Measurements from ENCODE around the gene CCT2.
"Not testable (repeated sequence)": the region's sequence is repeated elsewhere in the genome, so short reads cannot be mapped to it uniquely, and the experiment has no call there.

CCT2 gene

DNA sequence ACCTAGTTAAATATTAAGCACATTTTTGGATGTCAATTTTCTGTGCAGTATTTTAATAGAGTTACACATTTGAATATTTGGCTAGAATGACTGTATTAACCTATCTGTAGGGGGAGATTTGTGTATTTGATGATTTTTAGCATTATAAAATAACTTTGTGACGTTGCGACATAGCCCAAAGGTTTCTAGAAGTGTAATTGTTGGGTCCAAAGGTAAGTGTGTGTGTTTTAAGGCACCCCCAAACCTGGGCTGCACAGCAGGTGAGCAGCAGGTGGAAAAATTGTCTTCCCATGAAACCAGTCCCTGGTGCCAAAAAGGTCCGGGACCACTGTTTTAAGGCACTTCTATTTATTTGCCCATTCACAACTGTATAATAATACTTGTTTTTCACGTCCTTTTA is 3.3 kb downstream of the CCT2 start:
- DNase-seq (ENCODE audit: low read depth), result no peak

DNA sequence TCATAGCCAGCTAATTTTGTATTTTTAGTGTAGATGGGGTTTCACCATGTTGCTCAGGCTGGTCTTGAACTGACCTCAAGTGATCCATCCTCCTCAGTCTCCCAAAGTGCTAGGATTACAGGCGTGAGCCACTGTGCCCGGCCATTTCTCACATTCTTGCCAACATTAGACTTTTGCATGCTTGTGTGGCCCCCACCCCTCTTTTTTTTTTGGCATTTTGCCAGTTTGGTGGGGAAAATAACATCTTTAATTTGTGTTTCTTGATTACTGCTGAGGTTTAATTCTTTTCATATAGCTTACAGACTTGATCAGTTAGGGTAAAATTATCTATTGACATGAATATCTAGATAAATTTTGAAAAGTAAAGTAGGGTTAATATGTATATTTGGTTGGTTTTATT is 3.8 kb downstream of the CCT2 start:
- DNase-seq (ENCODE audit: low read depth), result no peak

DNA sequence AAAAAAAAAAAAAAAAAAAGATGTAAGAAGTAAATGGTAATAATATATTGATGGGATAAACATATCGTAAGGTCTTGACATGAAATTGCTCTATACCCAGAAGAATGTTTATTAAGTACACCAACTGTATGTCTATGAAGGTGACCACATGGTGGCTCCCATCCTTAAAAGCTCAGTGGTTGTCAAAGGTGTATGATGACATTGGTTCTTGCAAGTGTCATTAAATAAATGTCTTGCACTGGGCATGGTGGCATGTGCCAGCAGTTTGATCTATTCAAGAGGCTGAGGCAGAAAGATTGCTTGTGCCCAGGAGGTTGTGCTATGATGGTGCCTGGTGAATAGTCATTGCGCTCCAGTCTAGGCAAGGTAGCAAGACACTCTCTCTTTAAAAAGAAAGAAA is 10.4 kb downstream of the CCT2 start:
- no peak for DNase-seq (ENCODE audit: low read depth)

DNA sequence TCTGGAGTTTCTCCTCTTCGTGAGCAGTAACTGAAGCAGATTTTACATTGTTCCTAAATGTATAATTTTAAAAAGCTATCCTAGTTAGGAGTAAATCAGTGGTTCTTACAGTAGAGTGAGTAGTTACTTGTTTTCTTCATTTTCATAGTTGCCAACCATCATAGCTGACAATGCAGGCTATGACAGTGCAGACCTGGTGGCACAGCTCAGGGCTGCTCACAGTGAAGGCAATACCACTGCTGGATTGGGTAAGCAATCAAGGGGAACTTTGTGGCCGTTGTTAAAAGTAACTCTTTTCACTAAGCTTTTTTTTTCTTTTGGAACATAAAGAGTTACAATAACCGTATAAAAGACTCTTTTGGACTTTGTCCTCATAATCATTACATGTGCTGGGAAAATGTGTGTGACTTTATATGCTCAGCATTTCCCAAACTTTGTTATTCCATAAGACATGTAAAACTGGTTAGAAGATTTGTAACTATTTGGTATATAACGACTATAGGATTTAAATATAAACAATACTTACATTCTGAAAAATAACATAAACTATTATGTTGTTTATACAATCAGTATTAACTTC is 13.0 kb downstream of the CCT2 start:
- DNase-seq (ENCODE audit: low read depth), result no peak

DNA sequence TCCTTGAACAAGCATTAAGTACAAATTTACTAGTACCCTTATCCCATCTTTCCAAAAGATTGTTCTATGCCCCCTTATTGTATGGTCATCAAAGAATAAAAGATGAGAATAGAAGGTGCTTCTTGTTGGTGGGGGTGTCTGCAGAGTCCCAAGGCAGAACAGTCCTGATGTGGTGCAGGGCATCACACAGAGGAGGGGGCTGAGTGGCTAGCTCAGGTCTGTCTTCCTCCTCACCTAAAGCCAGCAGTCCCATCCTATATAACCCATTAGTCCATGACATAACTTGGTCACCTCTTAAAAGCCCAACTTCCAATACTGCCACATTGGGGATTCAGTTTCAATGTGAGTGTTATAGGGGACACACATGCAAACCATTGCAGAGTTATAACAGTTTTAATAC is 15.5 kb downstream of the CCT2 start:
- no peak for DNase-seq (ENCODE audit: low read depth)

DNA sequence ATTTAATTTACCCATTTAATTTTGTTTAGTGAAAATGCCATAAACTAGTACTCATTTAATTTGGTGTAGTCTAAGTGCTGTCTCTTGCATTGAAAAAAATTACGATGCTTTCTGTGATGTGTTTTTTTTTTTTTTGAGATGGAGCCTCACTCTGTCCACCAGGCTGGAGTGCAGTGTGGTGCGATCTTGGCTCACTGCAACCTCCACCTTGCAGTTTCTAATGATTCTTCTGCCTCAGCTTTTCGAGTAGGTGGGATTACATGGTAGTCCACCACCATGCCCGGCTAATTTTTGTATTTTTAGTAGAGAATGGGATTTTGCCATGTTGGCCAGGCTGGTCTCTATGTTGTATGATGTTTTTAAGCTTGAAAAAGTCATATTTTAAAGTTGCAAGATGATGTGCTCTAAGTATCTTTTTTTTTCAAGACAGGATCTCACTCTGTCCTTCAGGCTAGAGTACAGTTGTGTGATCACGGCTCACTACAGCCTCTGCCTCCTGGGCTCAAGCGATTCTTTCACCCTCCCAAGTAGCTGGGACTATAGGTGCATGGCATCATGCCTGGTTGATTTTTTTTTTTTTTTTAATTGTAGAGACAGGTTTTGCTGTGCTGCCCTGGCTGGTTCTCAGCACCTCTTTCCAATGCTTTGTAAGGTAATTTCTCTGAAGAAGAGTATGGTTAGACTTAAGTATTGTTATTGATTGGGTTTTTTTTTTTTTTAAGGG is 16.9 kb downstream of the CCT2 start:
- DNase-seq (ENCODE audit: low read depth), result no peak

DNA sequence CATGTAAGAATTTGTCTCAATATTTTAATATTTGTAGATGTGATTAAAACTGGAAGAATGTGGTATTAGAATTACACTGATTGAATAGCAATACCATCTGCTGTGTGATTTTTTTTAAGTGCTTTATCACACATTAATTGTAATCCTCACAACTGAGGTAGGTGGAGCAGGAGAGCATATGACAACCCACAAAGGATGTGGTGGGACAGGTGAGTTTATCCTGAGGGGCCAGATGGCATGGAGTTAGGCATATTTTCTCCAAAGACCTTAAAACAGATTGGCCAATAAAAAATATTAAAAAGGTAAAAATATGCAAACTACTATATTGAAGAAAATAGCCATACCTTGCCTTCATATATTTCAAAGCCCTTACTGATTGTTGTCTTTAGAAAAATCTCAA is 17.7 kb downstream of the CCT2 start:
- DNase-seq (ENCODE audit: low read depth), result no peak

DNA sequence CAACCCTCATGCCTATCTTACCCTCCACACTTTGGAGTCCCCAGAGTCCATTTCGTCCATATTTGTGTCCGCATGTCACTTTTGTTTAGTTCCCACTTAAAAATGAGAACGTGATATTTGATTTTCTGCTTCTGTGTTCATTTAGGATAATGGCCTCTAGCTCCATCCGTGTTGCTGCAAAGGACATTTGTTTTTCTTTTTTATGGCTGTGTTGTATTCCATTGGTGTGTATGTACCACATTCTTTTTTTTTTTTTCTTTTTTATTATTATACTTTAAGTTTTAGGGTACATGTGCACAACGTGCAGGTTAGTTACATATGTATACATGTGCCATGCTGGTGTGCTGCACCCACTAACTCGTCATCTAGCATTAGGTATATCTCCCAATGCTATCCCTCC is 18.3 kb downstream of the CCT2 start:
- DNase-seq (ENCODE audit: low read depth), result not testable (repeated sequence)

DNA sequence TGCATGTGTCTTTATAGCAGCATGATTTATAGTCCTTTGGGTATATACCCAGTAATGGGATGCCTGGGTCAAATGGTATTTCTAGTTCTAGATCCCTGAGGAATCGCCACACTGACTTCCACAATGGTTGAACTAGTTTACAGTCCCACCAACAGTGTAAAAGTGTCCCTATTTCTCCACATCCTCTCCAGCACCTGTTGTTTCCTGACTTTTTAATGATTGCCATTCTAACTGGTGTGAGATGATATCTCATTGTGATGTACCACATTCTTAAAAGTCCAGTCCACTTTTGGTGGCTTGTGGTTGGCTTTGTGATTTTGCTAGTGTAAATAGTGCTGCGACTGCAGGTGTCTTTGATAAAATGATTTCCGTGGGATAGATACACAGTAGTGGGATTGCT is 19.0 kb downstream of the CCT2 start:
- not testable (repeated sequence) for DNase-seq (ENCODE audit: low read depth)

DNA sequence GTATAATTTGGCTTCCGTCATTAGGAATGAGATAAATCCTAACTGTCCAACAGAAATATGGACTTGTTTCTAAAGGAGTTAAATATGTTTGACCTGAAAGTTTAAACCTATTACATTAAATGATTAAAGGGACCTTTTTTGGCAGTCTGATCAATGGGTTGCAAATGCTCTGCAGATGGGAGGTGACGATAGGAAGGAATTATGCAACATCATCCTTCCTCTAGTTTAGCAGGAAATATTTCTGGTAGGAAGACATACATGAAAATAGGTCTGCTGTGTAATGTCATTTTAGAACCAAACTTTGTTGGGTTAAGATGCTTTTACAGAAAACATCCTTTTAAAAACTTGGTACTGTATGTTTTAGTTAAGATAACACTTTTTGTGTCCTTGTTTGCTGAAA is 22.9 kb downstream of the CCT2 start:
- DNase-seq (ENCODE audit: low read depth), result no peak

DNA sequence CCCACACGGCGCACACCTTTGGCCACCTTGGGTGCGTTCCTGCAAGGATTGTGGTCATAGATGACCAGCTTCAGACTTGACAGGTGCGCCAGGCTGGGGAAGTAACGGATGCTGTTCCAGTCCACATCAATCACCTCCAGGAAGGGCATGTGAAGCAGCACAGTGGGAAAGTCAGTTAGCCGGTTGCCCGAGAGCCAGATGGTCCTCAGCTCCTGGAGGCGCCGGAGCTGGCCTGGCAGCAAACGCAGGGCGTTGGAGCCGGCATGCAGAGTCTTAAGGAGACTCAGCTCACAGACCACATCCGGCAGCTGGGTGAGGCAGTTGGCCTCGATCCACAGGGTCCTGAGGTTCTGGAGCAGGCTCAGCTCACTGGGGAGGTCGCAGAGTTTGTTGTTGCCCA is 24.9 kb downstream of the CCT2 start:
- DNase-seq (ENCODE audit: low read depth), result no peak

DNA sequence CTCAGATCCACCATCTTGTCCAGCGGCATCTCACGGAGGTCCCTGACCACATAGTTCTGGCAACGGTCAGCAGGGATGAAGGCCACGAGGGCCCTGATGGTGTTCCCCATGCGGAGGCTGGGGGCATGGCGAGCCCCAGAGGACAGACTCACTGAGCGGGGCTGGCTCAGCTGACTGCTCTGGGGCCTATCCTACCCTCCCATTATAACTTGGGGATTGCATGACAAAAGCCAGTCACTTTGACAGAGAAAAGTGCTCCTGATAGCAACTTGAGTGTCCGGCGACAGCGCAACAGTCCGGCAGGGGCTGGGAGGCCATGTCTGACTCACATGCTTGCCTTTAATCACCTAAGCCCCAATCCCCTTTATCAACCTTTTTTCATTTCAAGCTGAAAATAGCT is 25.5 kb downstream of the CCT2 start, which contains the start of gene LRRC10:
Gene LRRC10, minus strand, starts transcription at position 179 of the 400 bp plus-strand sequence. Its CDS starts 69 bp downstream, at position 110.
- DNase-seq (ENCODE audit: low read depth), result no peak

DNA sequence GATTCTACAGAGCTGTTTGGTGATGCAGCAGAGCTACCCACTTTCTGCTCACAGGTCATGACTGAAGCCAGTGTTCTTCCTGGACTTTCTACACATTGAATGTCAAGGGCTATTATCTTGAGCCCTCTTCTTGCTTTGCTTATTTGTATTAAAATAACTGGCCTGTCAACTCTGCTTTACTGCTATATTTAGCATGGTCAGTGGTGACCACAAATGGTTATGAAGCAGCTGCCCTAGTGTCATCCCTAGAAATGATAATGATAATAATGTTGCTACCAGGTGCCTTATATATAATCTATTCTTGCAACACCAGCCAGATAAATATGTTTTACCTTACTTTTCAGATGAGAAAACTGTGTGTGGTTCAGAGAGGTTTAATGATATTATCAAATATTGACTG is 28.1 kb downstream of the CCT2 start:
- DNase-seq (ENCODE audit: low read depth), result no peak

DNA sequence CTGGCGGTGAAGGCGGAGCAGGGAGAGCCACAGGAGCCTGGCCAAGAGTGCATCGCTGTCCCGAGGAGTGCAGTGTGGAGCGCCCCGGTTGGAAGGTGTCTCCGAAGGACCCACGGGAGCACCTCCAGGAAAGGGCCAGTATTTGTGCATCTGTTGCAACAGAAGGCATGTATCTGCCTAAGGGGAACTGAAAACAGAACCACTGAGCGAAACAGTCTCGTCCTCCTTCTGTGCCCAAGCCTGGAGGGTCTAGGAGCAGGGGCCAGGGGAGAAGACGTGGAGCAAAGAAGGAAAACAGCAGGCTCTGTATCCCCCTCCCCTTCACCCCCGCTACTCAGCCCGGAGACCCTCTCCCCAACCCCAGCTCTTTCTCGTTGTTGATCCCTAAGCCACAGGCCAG is 30.8 kb downstream of the CCT2 start:
- DNase-seq (ENCODE audit: low read depth), result no peak

DNA sequence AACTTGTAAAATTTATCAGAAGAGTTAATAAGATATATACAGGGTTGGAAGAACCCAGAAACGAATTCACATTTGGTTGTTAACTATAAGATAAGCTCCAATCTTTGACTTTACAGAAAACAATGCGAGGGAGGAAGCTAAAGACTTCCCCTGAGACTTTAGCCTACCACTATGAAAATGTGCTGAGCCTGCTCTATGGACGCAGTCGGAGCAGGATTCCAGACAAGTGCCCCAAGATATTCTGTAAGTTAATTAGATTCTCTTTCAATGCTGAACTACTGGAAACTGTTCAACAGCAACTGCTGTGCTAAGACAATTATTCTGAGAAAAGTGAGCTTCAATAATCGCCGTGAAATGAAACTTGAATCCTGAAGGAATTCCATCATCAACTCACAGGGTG is 33.8 kb downstream of the CCT2 start:
- DNase-seq (ENCODE audit: low read depth), result no peak

DNA sequence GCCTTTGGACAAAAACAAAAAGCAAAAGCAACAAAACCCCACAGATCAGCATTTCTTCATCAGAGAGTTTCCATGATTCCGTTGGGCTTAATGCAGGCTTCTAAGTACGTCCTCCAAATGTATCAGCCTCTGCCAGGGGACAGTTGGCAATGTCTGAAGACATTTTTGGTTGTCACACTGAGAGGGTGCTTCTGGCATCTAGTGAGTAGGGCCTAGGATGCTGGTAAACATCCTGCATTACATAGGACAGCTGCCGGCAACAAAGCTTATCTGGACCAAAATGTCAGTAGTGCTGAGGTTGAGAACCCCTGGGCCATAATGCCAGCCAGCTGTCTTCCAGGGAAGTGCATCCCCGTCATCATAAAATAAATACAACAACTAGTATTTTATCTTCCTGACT is 34.8 kb downstream of the CCT2 start:
- DNase-seq (ENCODE audit: low read depth), result no peak

DNA sequence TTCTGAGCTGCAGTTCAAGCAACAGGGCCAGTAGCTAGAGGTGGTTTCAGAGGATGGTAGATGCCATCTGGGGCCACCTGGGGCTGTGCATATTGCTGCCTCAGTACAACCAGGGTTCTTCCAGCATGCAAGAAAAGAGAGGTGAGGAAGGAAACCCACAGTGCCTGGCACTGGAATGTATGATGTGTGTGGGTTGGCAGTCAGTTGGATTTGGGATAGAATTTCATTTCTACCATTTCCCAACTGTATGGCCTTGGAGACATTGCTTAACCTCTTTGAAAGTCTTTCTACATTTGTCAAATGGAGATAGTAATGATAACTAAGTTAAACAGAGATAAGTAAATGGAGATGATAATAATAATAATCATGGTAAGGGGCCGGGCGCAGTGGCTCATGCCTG is 35.7 kb downstream of the CCT2 start:
- no peak for DNase-seq (ENCODE audit: low read depth)

DNA sequence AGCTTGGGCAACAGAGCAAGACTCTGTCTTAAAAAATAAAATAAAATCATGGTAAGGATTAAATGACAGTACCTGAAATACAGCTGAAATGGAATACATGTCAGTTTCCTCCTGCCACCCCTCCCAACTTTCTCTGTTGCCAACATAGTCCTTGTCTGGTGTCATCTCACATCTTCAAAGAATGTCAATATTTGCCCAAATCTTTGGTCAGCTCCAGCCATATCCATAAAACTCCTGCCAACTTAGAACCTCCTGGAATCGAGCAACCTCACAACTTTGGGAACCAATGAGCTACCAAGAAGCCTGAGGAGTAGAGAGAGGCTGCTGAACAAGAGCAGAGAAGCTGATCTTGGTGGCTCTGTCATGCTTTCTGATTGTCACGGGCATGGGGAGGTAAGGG is 36.3 kb downstream of the CCT2 start:
- DNase-seq (ENCODE audit: low read depth), result no peak

DNA sequence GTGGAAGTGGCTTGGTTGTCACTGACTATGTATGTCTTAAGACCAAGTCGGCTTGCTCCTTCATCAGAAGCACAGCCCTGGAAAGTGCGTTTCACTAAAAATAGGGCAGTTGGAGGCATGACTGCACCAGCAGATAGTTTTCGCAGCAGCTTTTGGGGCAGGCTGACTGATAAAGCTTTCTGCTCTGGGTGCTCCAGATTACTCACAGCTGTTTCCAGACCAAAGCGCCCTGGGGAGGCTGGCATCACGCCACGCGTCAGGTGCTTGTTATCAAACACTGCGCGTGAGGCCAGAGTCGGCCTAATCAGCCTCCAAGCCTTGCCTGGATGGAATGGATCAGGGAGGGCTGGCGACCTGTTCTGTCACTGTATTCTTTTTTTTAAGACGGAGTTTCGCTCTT is 38.7 kb downstream of the CCT2 start:
- DNase-seq (ENCODE audit: low read depth), result no peak

DNA sequence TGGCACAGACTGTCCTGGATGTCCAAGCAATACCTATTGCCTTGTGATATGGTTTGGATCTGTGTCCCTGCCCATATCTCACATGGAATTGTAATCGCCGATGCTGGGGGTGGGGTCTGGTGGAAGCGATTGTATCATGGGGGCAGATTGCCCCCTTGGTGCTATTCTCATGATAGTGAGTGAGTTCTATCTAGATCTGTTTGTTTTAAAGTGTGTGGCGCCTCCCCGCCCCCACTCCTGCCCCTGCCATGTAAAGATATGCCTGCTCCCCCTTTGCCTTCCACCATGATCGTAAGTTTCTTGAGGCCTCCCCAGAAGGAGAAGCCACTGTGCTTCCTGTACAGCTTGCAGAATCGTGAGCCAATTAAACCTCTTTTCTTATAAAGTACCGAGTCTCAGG is 42.2 kb downstream of the CCT2 start:
- no peak for DNase-seq (ENCODE audit: low read depth)

DNA sequence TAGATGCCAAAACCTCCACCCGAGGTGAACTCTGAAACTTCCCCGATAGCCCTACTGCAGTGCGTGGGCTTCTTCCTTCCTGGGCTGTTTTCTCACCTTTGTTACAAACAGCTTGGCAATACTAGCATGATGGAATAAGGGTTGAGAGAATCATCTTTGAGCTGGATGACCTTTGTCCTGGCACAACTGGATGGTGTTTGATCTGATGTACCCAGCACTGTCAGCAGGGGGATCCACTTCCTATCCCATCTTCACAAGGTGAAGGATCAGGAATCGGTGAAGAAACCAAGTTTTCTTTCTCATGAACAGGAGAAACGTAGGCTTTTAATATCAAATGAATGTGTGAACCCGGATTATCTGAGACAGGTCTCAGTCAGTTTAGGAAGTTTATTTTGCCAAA is 44.9 kb downstream of the CCT2 start:
- no peak for DNase-seq (ENCODE audit: low read depth)

DNA sequence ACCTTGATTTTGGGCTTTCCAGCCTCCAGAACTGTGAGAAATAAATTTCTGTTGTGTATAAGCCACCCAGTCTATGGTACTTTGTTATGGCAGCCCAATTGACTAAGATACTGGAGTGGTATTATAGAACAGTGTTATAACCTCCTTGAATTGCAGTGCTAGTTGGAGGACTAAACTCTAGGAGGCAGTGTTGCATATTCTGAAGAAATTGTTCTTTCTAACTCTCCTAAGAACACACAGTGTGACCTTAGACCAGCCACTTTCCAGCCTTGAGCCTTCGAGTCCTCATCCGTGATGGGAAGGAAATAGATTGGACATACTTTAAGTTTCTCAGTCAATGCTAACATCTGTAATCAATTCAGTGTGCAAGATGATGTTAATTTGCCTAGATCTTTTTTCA is 47.8 kb downstream of the CCT2 start:
- DNase-seq (ENCODE audit: low read depth), result no peak

DNA sequence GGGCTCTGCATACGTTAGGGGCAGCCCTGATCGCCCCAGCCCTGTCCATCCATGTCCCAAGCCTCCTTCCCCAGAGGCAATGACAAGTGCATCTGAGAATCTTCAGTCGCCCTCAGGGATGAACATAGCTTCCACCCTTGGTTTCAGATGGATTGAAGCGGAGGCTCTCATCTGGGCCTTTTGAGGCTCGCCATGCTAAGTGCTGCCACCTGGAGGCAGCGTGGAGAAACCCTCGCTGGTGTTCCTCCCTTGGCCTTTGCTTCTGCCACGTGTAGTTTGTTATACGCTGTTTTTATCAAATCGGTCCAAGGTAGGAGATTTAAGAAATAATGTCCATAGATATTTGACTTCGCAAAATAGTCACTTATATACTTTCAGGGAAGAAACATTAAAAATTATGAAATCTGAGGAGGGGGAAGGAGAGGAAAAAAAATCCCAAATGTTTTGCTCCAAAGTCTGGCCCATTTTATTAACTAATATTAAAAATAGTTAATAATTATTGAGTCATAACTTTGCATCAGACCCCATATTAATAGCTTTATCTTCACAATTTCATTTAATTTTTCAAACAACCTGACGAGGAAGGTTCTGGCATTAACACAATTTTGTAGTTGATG is 54.2 kb downstream of the CCT2 start:
- DNase-seq (ENCODE audit: low read depth), result peak; percentile 12

DNA sequence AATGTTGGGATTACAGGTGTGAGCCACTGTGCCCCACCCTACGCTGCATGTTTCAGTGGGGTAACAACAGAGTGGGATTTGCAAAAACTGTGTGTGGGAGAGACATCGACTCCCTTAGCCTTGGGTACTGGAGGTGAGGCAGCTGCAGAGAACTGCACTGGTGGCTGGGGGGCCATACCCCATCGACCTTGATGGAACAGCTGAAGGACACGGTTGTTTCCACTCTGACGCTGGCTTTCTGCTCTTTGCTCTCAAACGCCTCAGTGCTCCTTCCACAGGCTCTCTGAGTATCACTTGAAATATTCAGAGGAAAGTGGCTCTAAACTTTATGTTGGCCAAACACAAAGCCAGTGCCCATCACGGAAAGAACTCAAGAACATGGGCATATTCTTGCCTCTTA is 56.3 kb downstream of the CCT2 start:
- no peak for DNase-seq (ENCODE audit: low read depth)
